K562 (cell line): ENCODE data around the gene ARIH1. TPM values are rescaled to one million over a fixed set of nuclear protein-coding genes. Genes with fewer than 3 reads are reported as not detected.

ENCODE experiments used
- ARID4B ChIP-seq: sonication (generic); formaldehyde crosslinking; IDR thresholded peaks from 2 replicates; pipeline ENCODE4 v1.8.0; 2022; ENCODE audit warnings: mild to moderate bottlenecking, missing genetic modification reagents
- CBX1 ChIP-seq: sonication (generic); IDR thresholded peaks from 2 replicates; pipeline ENCODE4 v1.6.1; 2016; ENCODE audit warnings: antibody characterized with exemption, low read depth, mild to moderate bottlenecking
- DDX20 ChIP-seq: fragments of 450-650 bp; IDR thresholded peaks from 2 replicates; pipeline ENCODE4 v1.6.1; 2016; ENCODE audit warnings: missing genetic modification characterization, low read depth, mild to moderate bottlenecking, missing compliant biosample characterization, moderate library complexity
- DIDO1 ChIP-seq: fragments of 450-650 bp; IDR thresholded peaks from 2 replicates; pipeline ENCODE4 v1.6.1; 2016; ENCODE audit warnings: low read depth, missing biosample characterization, missing genetic modification characterization
- ESRRA ChIP-seq: fragments of 450-650 bp; IDR thresholded peaks from 2 replicates; pipeline ENCODE4 v1.6.1; 2014; ENCODE audit warnings: low read depth, mild to moderate bottlenecking, moderate library complexity, borderline replicate concordance
- ETV6 ChIP-seq, 3 experiments: fragments of 150-350 bp in 1 of 3; sonication (generic) in 1 of 3; formaldehyde crosslinking in 1 of 3; IDR thresholded peaks; 2 replicates each; pipeline versions ENCODE4 v1.6.1 to v1.8.0; 2014 to 2022; ENCODE audit warnings: borderline replicate concordance in 2 of 3, low read depth in 2 of 3, antibody characterized with exemption in 1 of 3, low read length in 1 of 3, mild to moderate bottlenecking in 1 of 3, missing genetic modification reagents in 1 of 3
- HDAC1 ChIP-seq, 2 experiments: fragments of 450-650 bp; IDR thresholded peaks; 2 replicates each; pipeline ENCODE4 v1.6.1; 2016 to 2017; ENCODE audit warnings: inconsistent platforms in 1 of 2, mild to moderate bottlenecking in 1 of 2, moderate library complexity in 1 of 2
- HNRNPLL ChIP-seq: fragments of 200-400 bp; formaldehyde crosslinking; IDR thresholded peaks from 2 replicates; pipeline ENCODE4 v1.6.1; 2017; ENCODE audit warnings: low read length, low read depth, mild to moderate bottlenecking; ENCODE audit not compliant: poor library complexity, severe bottlenecking
- ILF3 ChIP-seq: fragments of 450-650 bp; IDR thresholded peaks from 2 replicates; pipeline ENCODE4 v1.6.1; 2018; ENCODE audit warnings: antibody characterized with exemption, mild to moderate bottlenecking, moderate library complexity, borderline replicate concordance
- MAX ChIP-seq: sonication (generic); formaldehyde crosslinking; IDR thresholded peaks from 2 replicates; pipeline ENCODE4 v1.9.0; 2022; ENCODE audit warnings: mild to moderate bottlenecking, missing genetic modification reagents
- MITF ChIP-seq: IDR thresholded peaks from 2 replicates; pipeline ENCODE4 v1.6.1; 2014; ENCODE audit warnings: antibody characterized with exemption
- MLX ChIP-seq, 2 experiments: fragments of 450-650 bp in 1 of 2; sonication (generic) in 1 of 2; formaldehyde crosslinking; conservative IDR thresholded peaks; 2 replicates each; pipeline versions ENCODE4 v1.4.0 to v1.8.1; 2020 to 2022; ENCODE audit warnings: mild to moderate bottlenecking in 1 of 2, missing genetic modification reagents in 1 of 2
- SMARCB1 ChIP-seq: IDR thresholded peaks from 2 replicates; pipeline ENCODE4 v1.6.1; 2011; ENCODE audit warnings: improper control_type of control experiment, low read depth; ENCODE audit not compliant: insufficient read length
- SMARCE1 ChIP-seq: fragments of 450-650 bp; IDR thresholded peaks from 2 replicates; pipeline ENCODE4 v1.7.1; 2016; ENCODE audit warnings: mild to moderate bottlenecking
- SPI1 ChIP-seq: IDR thresholded peaks from 2 replicates; pipeline ENCODE4 v1.6.1; 2011; ENCODE audit warnings: low read depth, low read length, control low read depth, borderline replicate concordance
- TCFL5 ChIP-seq: fragments of 250-450 bp; sonication (Bioruptor Pico); conservative IDR thresholded peaks from 2 replicates; pipeline ENCODE4 v1.6.1; 2021; ENCODE audit warnings: mild to moderate bottlenecking, moderate library complexity, matching md5 sums
- TRIM28 ChIP-seq: fragments of 450-650 bp; IDR thresholded peaks from 2 replicates; pipeline ENCODE4 v1.6.1; 2017
- ZFP1 ChIP-seq: fragments of 450-650 bp; formaldehyde crosslinking; IDR thresholded peaks from 2 replicates; pipeline ENCODE4 v1.4.0; 2020; ENCODE audit warnings: mild to moderate bottlenecking, mixed read lengths
- ZKSCAN8 ChIP-seq: fragments of 200-800 bp; sonication (Bioruptor generic); IDR thresholded peaks from 2 replicates; pipeline ENCODE4 v1.6.1; 2016; ENCODE audit warnings: missing genetic modification characterization, missing compliant biosample characterization
- ZNF431 ChIP-seq: sonication (generic); formaldehyde crosslinking; IDR thresholded peaks from 2 replicates; pipeline ENCODE4 v1.8.0; 2022; ENCODE audit warnings: mild to moderate bottlenecking, missing genetic modification reagents
- ZNF668 ChIP-seq: fragments of 250-450 bp; sonication (Bioruptor Pico); IDR thresholded peaks from 2 replicates; pipeline ENCODE4 v1.8.0; 2022; ENCODE audit warnings: mild to moderate bottlenecking, inconsistent platforms
- ZNF830 ChIP-seq: fragments of 250-450 bp; sonication (Bioruptor Pico); IDR thresholded peaks from 2 replicates; pipeline ENCODE4 v1.5.0; 2021; ENCODE audit warnings: mild to moderate bottlenecking
- polyA plus RNA-seq, 8 experiments: library from polyadenylated mRNA; depleted of rRNA in 4 of 8; stranded (reverse) in 5 of 8; unstranded in 3 of 8; fragments of >200 nt; fragmentation: Nextera tagmentation in 2 of 8; fragmentation: Illumina TruSeq in 1 of 8; extraction: Ambion mirVana in 2 of 8; extraction: Trizol in 1 of 8; gene quantifications; 2 replicates each; pipeline versions ENCODE4 v1.2.1 to v1.2.3, GENCODE V29; 2011 to 2014; ENCODE audit warnings: inconsistent platforms in 1 of 8, missing spikeins in 1 of 8
- total RNA-seq, 7 experiments: library from RNA; depleted of rRNA in 6 of 7; stranded (reverse); fragments of >200 nt in 6 of 7; fragmentation: Illumina TruSeq in 2 of 7; extraction: Trizol in 2 of 7; gene quantifications; 2 replicates each; pipeline versions ENCODE4 v1.2.1 to v1.2.3, GENCODE V29; 2011 to 2021; ENCODE audit warnings: low replicate concordance in 1 of 7

Gene ARIH1
- total and polyA plus RNA-seq, 9 of the 15 experiments (the other 6 are each of a cell fraction or from before 2014, with no cell fraction given), result 17.7 to 125 (median 31.4) TPM

- TF ChIP-seq CBX1 (no peak), ESRRA (peak; percentile 53; the same call in 1 of the 2 replicates), HDAC1 (IDR thresholded peaks at IDR 0.05) (no peak), ZKSCAN8 (CRISPR knock-in tag) (no peak), ZNF830 (CRISPR knock-in tag) (no peak), DIDO1 (tag) (no peak), ILF3 (no peak), MITF (no peak), ETV6 (IDR thresholded peaks at IDR 0.05; ENCODE audit: borderline replicate concordance in 1 of 2, low read depth in 2 of 2, low read length in 1 of 2) (no peak), ETV6 (CRISPR knock-in tag; IDR thresholded peaks at IDR 0.05; ENCODE audit: borderline replicate concordance) (no peak), TCFL5 (CRISPR knock-in tag) (no peak), ARID4B (peak; percentile 75), MAX (peak; percentile 69; the same call in 1 of the 2 replicates), TRIM28 (no peak), DDX20 (no peak), SMARCE1 (no peak), SPI1 (no peak), ZNF431 (CRISPR knock-in tag) (no peak), SMARCB1 (no peak), ZFP1 (no peak), MLX (CRISPR knock-in tag; conservative IDR thresholded peaks at IDR 0.05) (no peak), HNRNPLL (peak; percentile 54), ZNF668 (CRISPR knock-in tag) (no peak)
These were observed 940 bp downstream of the ARIH1 start (continued) for GRCh38 chr15:72474912-72475628.
